ENCODE measurements around the gene TRIP13.

Gene TRIP13

GRCh38 chr5:855771-856530, 36.7 kb upstream of the TRIP13 start:
- no peak for DNase-seq

GRCh38 chr5:856531-857425, 35.9 kb upstream of the TRIP13 start:
- no peak for DNase-seq

- DNase-seq, result no peak
Measured at GRCh38 chr5:858726-859125, 34.0 kb upstream of the TRIP13 start.

- DNase-seq, result no peak
Measured at GRCh38 chr5:859391-859790, 33.3 kb upstream of the TRIP13 start.

GRCh38 chr5:859798-860296, 32.8 kb upstream of the TRIP13 start:
- no peak for DNase-seq

GRCh38 chr5:860506-861150, 32.1 kb upstream of the TRIP13 start:
- no peak for DNase-seq

- DNase-seq, result no peak
Measured at GRCh38 chr5:861442-862366, 31.0 kb upstream of the TRIP13 start.

GRCh38 chr5:862367-863243, 30.1 kb upstream of the TRIP13 start:
- DNase-seq, result no peak

- DNase-seq, result no peak
Measured at GRCh38 chr5:863244-863805, 29.4 kb upstream of the TRIP13 start.

GRCh38 chr5:864492-865167, 28.1 kb upstream of the TRIP13 start:
- DNase-seq, result no peak

- no peak for DNase-seq
Measured at GRCh38 chr5:865168-865521, 27.5 kb upstream of the TRIP13 start.

- DNase-seq, result no peak
Measured at GRCh38 chr5:865771-866170, 26.9 kb upstream of the TRIP13 start.

GRCh38 chr5:867300-867870, 25.3 kb upstream of the TRIP13 start:
- no peak for DNase-seq

GRCh38 chr5:868428-869135, 24.1 kb upstream of the TRIP13 start:
- DNase-seq, result no peak

- no peak for DNase-seq
Measured at GRCh38 chr5:870956-871355, 21.7 kb upstream of the TRIP13 start.

- DNase-seq, result no peak
Measured at GRCh38 chr5:871596-872298, 20.9 kb upstream of the TRIP13 start.

- DNase-seq, result no peak
Measured at GRCh38 chr5:872301-872700, 20.4 kb upstream of the TRIP13 start.

- DNase-seq, result no peak
Measured at GRCh38 chr5:873328-873727, 19.4 kb upstream of the TRIP13 start.

GRCh38 chr5:875931-876330, 16.8 kb upstream of the TRIP13 start:
- DNase-seq, result no peak
